NCI-H2081 (cell line): Measurements from ENCODE around the gene PTPRN2.

Source experiments
- DNase-seq, 2 experiments: peaks; one replicate each; lab custom pipeline; 2025; lab: John Stamatoyannopoulos, UW

The PTPRN2 gene

DNA sequence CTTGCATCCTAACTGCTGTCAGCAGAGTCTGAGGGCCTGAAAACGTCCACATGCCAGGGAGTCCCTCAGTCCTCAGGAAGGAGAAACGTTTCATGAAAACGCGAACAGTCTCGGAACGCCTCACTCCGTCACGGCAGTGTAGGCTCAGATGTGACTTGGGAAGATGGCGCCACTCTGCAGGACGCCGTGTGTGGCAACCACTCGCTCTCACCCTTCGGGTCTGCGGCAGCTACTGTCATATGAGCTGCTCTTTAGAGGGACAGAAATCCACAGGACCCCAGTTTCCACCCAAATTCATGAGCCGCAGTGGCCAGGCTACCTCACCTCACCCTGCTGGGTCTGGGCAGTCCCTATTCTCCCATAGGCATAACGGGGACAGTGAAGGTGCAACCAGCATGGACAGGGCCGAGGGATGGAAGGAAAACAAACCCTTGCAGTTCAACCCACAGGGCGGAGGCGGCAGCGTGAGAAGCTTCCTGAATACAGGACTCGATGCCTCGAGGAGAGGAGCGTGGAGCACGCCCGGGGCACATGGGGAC lies 812.5 kb downstream of the PTPRN2 start:
- DNase-seq: no peak

DNA sequence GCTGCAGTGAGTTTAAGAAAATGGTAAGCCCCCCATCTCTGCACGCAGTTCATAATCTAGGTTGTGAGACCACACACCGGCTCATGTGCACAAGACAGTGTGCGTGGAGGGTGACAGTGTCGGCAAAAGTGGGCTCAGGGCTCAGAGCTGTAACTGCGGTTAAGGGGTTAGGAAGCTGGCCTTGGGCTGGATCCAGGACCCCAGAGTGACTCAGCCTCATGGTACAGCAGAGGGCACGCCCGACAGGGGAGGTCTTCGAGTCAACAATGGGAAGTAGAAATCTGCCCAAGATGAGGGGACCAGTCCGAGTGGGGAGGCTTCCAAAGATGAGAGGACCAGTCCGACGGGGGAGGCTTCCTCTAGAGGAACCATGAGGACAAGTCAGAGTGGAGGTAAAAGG lies 813.1 kb downstream of the PTPRN2 start:
- DNase-seq: no peak

DNA sequence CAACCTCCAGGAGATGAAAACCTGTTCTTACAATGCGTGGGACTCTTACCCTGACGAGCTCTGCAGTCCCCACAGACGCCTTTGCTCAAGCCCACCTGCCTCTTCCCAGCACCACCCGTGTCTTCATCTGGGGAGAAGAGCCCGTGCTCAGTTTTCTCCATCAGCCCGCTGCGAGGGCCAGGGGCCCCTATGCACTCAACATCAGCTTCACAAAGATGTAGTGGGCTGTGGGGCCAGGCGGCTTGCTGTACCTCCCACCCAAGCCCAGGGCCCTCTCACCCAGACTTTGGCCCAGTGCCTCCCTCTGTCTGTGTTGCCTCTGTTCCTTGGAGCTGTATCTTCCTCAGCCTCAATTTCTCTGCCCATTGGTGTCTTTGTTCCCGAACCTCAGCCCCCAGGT lies 814.3 kb downstream of the PTPRN2 start:
- no peak for DNase-seq

DNA sequence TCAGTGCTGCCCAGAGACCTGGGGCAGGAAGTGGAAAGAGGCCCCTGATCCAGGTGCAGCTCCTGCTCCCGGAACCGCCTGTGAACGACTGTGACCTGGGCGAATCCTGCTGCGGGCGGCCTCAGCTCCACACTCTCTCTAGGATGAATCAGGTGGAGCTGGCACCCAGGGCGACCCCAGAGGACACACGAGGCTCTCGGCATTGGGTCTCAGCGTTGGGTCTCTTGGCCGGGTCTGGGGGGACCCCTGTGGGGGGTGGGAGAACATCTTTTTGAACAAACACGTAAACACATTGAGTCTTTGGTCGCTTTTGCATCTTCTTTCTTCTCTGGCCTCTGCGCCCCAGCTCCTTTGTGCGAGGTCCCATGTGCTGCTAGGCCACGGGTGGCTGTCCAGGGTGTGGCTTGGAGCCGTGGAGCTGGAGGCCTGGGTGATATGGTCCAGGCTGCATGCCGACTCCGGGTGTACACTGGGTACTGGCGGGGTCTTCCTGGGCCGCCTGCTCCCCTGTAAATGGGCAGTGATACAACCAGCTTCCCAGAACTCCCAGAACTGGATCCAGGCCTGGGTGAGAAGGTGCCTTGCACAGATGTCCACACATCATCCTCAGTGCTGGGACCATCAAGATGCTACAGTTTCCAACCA lies 815.0 kb downstream of the PTPRN2 start:
- no peak for DNase-seq

DNA sequence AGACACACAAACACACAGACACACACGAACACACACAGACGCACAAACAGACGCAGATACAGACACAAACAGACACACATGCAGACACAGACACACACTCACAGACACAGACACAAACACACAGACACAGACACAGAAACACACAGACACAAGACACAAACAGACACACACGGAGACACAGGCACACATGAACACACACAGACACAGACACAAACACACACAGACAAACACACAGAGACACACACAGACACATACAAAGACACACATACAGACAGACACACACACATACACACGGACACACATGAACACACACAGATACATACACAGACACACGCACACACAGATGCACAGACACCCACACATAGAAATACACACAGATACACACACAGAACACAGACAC lies 815.9 kb downstream of the PTPRN2 start:
- DNase-seq: no peak

DNA sequence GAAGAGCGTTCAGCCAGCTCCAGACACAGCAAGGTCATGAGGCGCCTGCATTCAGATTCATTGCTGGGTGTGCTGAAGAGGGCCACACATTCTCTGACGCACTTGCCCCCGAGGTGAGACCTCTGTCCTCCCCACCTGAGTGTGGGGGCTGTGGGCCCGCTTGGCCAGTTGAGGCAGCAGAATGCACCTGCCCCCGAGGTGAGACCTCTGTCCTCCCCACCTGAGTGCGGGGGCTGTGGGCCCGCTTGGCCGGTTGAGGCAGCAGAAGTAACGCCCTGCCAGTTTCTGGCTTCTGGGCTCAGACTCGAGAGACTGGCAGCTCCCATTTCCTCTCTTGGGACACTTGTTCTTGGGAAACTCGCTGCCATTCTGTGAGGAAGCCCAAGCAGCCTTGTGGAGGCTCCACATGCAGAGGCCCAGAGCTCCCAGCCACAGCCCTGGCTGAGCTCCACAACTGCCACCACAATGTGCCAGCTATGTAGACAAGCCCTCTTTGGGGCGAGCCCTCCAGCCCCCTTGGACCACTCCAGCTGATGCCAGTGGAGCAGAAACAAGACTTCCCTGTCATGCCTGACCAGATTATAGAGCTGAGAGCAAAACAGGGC lies 816.8 kb downstream of the PTPRN2 start:
- DNase-seq: no peak

DNA sequence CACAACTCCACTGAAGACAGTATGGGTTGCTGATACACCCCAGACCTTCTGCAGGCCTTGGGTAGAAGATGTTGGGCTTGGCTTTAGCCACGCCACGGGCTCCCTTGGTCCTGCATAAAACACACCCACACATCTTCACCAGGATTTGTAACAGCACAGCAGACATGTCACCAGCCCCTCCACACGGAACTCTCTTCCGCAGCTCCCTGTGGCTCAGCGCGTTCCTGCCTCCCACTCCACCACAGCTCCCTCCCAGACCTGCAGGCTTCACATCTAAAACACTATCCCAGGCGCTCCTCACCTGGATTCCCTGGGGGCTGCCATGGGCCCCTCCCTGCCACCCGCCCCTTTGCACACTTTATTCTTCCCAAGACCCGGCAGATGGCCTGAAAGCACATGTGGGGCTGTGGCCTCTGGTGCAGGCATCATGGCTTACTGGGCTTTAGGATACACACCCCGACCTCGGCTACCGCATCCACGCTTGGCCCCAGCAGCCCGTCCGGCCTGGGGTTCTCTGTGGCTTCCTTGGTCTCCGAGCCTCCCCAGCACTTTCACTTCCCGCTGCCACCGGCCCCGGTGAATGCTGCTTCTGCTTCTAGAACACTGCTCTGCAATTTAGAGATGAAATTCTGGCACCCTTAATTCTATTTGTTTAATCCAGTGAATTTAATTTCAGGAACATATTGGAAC lies 818.0 kb downstream of the PTPRN2 start:
- DNase-seq: no peak

DNA sequence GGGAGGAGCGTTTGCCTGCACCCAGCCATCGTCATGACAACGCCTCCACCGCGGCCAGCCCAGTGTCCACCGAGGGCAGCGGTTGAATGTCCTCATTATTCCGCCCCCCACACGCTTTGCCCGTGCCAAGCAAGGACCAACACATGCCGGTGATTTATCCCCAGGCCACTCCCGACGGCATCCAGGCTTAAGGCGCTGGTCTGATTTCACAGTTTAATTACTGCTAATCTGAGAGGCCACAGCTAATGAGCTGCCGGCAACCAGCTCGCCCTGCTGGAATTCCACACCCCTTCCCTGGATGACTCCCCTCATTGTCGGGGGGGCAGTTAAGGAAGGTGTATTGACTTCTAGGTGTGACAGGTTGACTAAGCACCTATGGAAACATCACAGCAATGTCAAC lies 818.5 kb downstream of the PTPRN2 start:
- peak; percentile 60 to 72 for DNase-seq

DNA sequence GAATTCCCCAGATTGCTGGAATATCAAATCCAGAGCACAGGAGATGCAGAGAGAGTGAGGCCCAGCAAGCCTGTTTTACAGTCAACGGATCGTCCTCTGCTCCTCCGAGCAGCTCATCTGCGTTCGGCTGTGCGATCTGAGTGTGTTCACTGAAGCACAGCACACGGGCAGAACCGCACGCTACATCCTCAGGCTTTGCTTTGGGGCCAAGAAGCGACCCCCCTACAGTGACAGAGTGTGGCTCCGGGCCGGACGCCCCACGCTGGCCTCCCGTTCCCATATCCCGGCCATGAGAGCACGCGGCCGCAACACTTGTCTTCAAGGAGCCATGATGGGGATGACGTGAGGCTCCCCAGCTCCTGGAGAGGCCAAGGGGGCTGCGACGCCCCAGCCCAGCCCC lies 819.4 kb downstream of the PTPRN2 start:
- no peak for DNase-seq

DNA sequence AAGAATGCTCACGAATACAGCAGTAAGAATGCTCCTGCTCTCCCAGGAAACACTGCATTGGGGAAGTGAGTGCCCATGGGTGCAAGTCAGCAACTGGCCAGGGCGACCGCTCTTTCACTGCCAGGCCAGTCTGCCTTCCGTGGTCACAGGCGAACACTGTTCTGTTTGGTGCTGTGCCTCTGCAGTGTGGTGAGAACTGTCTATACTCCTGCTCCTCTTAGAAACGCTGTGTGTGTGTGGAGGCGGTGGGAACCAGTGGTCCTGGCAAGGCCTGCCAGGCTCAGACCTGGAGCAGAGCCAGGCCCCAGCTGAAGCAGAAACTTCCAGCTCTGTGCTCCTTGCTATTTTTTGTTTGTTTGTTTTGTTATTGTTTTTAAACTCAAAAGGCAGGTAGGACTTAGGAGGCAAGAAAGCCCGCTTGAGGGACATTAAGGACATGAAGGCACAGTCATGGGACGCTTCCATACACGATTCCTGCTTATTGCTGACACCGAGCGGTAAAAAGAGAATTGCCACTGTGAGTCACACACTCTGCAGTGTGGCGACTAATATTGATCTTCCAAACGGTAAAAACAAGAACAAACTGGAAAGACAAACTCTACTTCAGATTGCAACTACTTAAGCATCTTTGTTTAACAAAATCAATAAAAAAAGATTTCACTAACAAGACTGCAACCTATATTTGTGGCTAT lies 820.0 kb downstream of the PTPRN2 start:
- DNase-seq: no peak

DNA sequence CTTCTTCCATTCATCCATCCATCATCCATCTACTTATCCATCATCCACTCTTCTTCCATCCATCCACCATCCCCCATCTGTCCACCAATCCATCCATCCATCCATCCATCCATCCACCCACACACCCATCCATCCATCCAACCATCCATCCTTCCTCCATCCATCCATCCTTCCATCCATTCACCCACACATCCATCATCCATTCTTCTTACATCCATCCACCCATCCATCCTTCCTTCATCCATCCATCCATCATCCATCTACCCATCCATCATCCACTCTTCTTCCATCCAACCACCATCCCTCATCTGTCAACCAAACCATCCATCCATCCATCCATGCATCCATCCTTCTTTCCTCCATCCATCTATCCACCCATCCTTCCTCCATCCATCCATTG lies 821.5 kb downstream of the PTPRN2 start:
- DNase-seq: no peak

DNA sequence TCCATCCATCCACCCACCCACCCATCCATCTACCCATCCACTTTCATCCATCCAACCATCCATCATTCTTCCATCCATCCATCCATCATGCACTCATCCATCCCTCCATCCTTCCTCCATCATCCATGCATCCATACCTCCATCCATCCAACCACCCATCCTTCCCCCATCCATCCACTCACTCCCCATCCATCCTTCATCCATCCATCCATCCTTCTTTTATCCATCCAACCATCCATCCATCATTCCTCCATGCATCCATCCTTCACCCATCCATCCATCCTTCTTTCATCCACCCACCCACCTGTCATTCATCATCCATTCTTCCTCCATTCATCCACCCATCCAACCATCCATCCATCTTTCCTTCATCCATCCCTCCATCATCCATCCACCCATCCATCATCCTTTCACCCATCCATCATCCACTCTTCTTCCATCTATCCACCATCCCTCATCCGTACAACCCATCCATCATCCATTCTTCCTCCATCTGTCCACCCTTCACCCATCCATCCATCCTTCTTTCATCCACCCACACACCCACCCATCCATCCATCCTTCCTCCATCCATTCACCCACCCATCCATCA lies 822.6 kb downstream of the PTPRN2 start:
- no peak for DNase-seq

DNA sequence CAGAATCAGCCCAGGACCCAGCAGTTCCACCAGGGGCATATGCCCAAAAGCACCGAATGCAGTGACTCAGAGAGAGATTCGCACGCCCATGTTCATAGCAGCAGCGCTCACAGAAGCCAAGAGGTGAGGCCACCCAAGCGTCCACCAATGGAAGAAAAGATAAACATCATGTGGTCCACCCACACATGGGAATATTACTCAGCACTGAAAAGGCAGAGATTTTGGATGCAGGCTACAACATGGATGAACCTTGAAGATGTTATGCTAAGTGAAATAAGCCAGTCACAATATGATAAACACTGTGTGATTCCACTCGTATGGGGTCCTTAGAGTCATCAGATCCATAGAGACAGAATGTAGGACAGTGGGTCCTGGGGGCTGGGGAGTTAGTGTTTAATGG lies 823.4 kb downstream of the PTPRN2 start:
- no peak for DNase-seq

DNA sequence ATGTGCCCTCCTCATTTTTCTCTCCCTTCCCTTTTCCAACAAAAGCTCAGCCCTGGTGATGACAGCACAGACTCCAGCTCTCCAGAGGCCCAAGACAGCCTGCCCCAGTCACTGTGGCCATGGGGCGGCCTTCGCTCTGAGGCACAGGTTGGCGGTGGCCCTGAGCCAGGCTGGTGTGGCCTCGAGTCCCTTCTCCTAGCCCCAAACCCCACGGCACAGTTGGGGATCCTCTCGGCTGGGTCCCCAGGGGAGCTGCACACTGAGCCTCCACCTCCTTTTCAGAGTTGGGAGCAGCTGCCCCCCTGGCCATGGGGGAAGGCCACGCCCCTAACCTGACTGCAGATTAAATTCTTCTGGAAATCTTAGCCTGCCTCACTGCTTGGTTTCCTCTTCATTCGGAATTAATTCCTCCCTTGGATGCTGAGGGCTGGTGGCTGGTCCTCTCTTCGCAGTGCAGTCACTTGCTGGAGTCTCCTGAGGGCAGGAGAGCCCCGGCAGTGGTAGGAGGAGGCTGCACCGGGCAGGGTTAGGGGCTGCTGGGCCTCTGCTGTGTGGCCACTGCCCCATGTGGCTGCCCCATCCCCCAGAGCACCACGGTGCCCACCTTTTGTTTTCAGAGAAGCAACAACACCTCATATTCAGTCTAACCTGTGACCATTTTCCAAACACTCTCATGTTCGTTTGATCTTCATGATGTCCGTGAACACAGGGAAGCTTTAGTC lies 824.2 kb downstream of the PTPRN2 start:
- DNase-seq: no peak

DNA sequence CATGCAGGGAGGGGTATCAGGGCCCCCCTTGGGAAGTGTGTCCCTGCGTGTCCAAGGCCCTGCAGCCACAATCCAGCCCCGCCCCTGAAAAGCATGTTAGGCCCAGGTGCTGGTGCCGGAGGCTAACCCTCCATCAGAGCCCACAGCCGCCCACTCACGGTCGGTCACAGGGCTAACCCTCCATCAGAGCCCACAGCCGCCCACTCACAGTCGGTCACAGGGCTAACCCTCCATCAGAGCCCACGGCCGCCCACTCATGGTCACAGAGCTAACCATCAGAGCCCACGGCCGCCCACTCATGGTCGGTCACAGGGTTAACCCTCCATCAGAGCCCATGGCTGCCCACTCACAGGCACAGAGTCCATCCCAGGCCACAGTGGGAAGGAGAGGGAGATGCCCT lies 824.8 kb downstream of the PTPRN2 start:
- DNase-seq: no peak

DNA sequence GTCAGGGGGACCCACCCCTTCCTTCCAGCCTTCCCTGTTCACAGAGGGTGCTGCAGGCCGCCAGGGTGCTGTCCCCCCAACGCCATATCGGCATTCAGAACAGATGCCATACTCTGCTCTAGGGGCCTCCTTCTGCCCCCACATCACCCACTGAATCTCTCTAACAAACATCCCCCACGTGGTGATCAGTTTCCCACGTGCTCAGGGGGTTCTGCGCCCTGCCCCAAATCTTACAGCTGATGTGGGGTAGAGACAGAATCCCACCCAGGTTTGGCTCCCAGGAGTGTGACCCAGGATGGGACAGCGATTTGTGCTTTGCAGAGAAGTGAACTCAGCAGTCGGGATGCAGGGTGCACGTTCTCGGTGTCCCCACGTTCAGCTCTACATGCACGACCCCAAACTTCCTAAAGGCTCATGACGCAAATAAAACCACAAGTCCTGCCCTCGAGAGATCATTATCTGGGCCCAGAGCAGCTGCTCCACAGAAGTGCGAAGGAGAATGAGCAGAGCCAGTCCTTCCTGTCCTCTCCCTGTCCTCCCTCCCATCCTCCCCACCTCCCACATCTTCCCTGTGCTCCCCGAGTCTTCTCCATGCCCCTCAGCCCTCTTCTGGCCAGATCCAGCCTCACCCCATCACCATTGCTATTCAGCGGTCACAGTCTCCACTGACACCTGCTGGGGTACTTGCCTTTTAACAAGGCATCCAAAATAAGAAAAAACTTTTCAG lies 827.5 kb downstream of the PTPRN2 start:
- no peak for DNase-seq

DNA sequence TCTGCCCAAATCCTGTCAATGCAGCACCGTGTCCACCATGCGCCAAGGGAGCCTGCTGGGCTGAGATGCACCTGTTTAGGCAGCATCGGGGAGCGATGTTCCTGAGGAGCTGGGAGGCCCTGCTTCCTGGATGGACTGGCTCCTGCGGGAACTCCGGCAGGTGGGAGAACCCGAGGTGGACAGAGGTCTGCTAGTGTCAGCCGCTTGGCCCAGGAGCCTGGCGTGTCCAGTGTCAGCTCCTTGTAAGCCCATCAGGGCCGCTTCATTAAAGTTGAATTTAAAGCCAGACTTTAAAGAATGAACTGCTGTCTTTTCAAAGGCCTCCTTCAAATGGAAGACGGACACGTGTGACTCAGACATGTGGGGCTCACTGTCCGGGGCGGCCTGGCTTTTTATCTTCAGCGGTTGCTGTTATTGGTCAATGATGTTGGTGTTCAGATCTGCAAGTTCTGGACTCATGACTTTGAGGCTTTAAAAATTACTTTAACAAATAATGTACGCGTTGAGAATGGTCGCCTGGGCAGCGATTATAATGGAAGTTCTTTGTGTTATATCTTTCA lies 828.3 kb downstream of the PTPRN2 start:
- no peak for DNase-seq

DNA sequence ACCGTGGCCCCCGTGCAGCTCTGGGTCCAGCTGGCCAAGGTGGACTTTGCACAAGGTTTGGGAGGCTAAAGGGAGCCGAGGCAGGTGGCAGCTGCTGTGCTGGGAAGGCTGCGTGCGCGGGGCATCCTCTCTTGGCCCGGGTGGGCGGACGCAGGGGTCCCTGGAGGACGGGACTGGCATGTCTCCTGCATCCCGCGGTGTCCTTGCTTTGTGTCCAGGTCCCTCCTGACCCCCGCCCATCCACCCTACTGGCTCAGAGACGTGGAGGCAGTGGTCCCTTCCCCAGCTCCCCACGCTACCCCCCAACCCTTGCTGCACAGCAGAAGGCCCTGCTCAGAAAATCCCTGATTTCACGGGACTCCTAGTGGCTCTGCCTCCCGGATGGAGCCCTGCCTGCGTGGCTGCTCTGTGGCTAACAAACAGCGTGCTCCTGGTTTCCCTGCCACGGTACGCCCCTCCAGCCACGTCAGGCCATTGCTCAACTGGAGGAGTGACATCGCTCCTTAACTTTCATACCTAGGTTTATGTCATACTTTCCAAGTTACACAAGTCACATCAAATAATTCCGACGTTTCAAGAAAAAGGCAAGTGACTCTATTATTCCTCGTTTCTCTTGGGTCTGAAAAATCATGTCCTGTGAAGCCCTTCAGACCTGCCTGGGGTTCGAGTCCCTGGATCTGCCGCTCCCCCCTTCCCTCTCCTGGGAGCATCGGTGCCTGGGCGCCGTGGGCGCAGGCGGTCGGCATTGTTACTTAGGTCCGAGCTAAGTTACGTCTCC lies 829.0 kb downstream of the PTPRN2 start:
- DNase-seq: no peak

DNA sequence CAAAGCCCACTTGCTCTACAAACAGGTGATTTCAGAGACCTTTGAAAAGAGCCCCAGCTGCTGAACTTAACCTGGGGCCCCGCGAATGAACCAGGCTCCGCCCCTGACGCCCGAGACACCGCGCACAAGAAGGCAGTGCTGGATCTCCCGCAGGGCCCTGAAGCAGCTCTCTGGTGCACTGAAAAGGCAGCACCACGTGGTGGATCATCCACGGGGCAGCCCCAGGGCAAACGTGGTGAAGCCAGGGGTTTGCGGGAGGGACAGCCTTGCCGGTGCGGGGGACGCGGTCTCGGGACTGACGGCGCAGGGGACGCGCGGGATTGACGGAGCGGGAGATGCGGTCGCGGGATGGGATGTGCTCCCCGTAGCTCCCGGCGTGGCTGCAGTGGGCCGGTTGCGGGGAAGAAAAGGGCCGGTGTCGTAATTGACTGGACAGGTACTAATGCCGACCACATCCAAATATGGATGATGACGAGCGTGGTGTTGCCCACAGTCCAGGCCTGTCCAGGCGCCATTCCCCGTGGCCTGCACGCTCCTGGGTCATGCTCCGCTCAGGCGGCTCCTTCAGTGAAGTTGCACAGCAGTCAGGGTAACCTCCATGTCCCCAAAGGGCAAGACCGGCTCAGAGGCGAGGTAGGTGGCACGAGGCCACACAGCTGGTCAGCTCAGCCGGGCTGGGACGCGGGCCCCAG lies 829.7 kb downstream of the PTPRN2 start:
- DNase-seq: no peak
